H1 (cell line): ENCODE data around the gene SEC14L5.

Experiments
- CTCF ChIP-seq, 3 experiments: IDR thresholded peaks; 1 replicate in 2 of 3; 2 replicates in 1 of 3; pipeline versions ENCODE4 v1.5.1 to v1.6.1; 2011; ENCODE audit warnings: low read length in 3 of 3, mild to moderate bottlenecking in 3 of 3, inconsistent platforms in 2 of 3, low read depth in 1 of 3, moderate library complexity in 1 of 3; ENCODE audit not compliant: insufficient read depth in 1 of 3; ENCODE audit errors: control extremely low read depth in 1 of 3
- EP300 ChIP-seq, 2 experiments: IDR thresholded peaks; 1 replicate in 1 of 2; 2 replicates in 1 of 2; pipeline ENCODE4 v1.6.1; 2011 to 2012; ENCODE audit warnings: low read depth in 2 of 2, low read length in 2 of 2, mild to moderate bottlenecking in 2 of 2, borderline replicate concordance in 1 of 2, inconsistent platforms in 1 of 2, moderate library complexity in 1 of 2
- JUN ChIP-seq: IDR thresholded peaks from 2 replicates; pipeline ENCODE4 v1.6.1; 2011; ENCODE audit warnings: low read depth, mild to moderate bottlenecking, improper control_type of control experiment, low read length
- NRF1 ChIP-seq: IDR thresholded peaks from 2 replicates; pipeline ENCODE4 v1.6.1; 2011; ENCODE audit warnings: mild to moderate bottlenecking, low read depth, low read length, improper control_type of control experiment

- TF ChIP-seq CTCF (IDR thresholded peaks at IDR 0.05; ENCODE audit: control extremely low read depth in 1 of 3, insufficient read depth in 1 of 3, low read depth in 1 of 3, low read length in 3 of 3) (no peak), NRF1 (no peak), EP300 (IDR thresholded peaks at IDR 0.05; ENCODE audit: borderline replicate concordance in 1 of 2, low read depth in 2 of 2, low read length in 2 of 2) (no peak), JUN (no peak)
Measured at GRCh38 chr16:4913774-4914525, 44.2 kb upstream of the SEC14L5 start.
